DOHH2 (cell line): ENCODE data around the gene TBXA2R.

Experiments
- H3F3A ChIP-seq: fragments of 200-600 bp; sonication (generic), shearing (Covaris generic); 2 replicates; pipeline ENCODE4 v1.6.0; 2016; ENCODE audit warnings: antibody characterized with exemption, mild to moderate bottlenecking; ENCODE audit not compliant: control insufficient read depth, insufficient read depth
- H3K27ac ChIP-seq: fragments of 200-600 bp; sonication (generic); 2 replicates; pipeline ENCODE4 v1.5.1; 2014; ENCODE audit warnings: low read depth, mild to moderate bottlenecking, low read length, moderate library complexity
- H3K27me3 ChIP-seq: fragments of 200-600 bp; sonication (generic); 2 replicates; pipeline ENCODE4 v1.6.1; 2014; ENCODE audit warnings: mild to moderate bottlenecking, low read length, mixed read lengths; ENCODE audit not compliant: control insufficient read depth
- H3K36me3 ChIP-seq: fragments of 200-600 bp; sonication (generic); 2 replicates; pipeline ENCODE4 v1.6.1; 2014; ENCODE audit warnings: mild to moderate bottlenecking, low read length, moderate library complexity, mixed read lengths; ENCODE audit not compliant: control insufficient read depth
- H3K4me1 ChIP-seq: fragments of 200-600 bp; sonication (generic); 2 replicates; pipeline ENCODE4 v1.6.1; 2014; ENCODE audit warnings: mild to moderate bottlenecking, low read length, mixed read lengths; ENCODE audit not compliant: control insufficient read depth
- H3K4me2 ChIP-seq: fragments of 200-600 bp; sonication (generic); 2 replicates; pipeline ENCODE4 v1.6.0; 2014; ENCODE audit warnings: mild to moderate bottlenecking, low read length, moderate library complexity
- H3K4me3 ChIP-seq: fragments of 200-600 bp; sonication (generic); 2 replicates; pipeline ENCODE4 v1.5.1; 2014; ENCODE audit warnings: mild to moderate bottlenecking, low read length, mixed read lengths
- H3K79me2 ChIP-seq: fragments of 200-600 bp; sonication (generic); 2 replicates; pipeline ENCODE4 v1.6.1; 2014; ENCODE audit warnings: mild to moderate bottlenecking, low read length, mixed read lengths; ENCODE audit not compliant: control insufficient read depth
- H3K9me2 ChIP-seq: fragments of 200-600 bp; sonication (generic); replicated peaks from 2 replicates; pipeline ENCODE4 v1.6.1; 2014; ENCODE audit warnings: mild to moderate bottlenecking, low read length, mixed read lengths; ENCODE audit not compliant: control insufficient read depth
- H3K9me3 ChIP-seq: fragments of 200-600 bp; sonication (generic); 2 replicates; pipeline ENCODE4 v1.6.1; 2014; ENCODE audit warnings: antibody characterized with exemption, low read length, mixed read lengths; ENCODE audit not compliant: control insufficient read depth, insufficient read depth
- H4K20me1 ChIP-seq: fragments of 200-600 bp; sonication (generic); 2 replicates; pipeline ENCODE4 v1.6.0; 2014; ENCODE audit warnings: low read depth, mild to moderate bottlenecking, antibody characterized with exemption, low read length, moderate library complexity; ENCODE audit not compliant: control insufficient read depth, insufficient read depth
- EZH2phosphoT487 ChIP-seq: fragments of 200-600 bp; sonication (generic); IDR thresholded peaks from 2 replicates; pipeline ENCODE4 v1.6.1; 2017; ENCODE audit warnings: borderline replicate concordance, mild to moderate bottlenecking, antibody characterized with exemption, low read length, moderate library complexity, mixed read lengths
- TF ChIP-seq, protein P1 (sequence below): fragments of 200-600 bp; sonication (generic); IDR thresholded peaks from one replicate; pipeline ENCODE4 v1.5.1; 2014; ENCODE audit warnings: antibody characterized with exemption, mild to moderate bottlenecking, low read depth, low read length; ENCODE audit not compliant: poor library complexity, severe bottlenecking

TBXA2R gene

GRCh38 chr19:3638208-3639193 is 31.8 kb upstream of the TBXA2R start:
- TF ChIP-seq, protein P1, sequence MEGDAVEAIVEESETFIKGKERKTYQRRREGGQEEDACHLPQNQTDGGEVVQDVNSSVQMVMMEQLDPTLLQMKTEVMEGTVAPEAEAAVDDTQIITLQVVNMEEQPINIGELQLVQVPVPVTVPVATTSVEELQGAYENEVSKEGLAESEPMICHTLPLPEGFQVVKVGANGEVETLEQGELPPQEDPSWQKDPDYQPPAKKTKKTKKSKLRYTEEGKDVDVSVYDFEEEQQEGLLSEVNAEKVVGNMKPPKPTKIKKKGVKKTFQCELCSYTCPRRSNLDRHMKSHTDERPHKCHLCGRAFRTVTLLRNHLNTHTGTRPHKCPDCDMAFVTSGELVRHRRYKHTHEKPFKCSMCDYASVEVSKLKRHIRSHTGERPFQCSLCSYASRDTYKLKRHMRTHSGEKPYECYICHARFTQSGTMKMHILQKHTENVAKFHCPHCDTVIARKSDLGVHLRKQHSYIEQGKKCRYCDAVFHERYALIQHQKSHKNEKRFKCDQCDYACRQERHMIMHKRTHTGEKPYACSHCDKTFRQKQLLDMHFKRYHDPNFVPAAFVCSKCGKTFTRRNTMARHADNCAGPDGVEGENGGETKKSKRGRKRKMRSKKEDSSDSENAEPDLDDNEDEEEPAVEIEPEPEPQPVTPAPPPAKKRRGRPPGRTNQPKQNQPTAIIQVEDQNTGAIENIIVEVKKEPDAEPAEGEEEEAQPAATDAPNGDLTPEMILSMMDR: no peak
- TF ChIP-seq EZH2phosphoT487: no peak
- Histone ChIP-seq H3K4me1 (no peaks in the 10 kb centered on the region), H3F3A (no peaks in the 10 kb centered on the region), H3K4me3 (no peak overlapping the region), H3K4me2 (no peak overlapping the region), H3K9me2 (no peaks in the 10 kb centered on the region), H3K27ac (no peak overlapping the region), H3K36me3 (no peaks in the 10 kb centered on the region), H3K9me3 (no peaks in the 10 kb centered on the region), H3K27me3 (no peaks in the 10 kb centered on the region), H3K79me2 (no peaks in the 10 kb centered on the region), H4K20me1 (no peaks in the 10 kb centered on the region)

DNA sequence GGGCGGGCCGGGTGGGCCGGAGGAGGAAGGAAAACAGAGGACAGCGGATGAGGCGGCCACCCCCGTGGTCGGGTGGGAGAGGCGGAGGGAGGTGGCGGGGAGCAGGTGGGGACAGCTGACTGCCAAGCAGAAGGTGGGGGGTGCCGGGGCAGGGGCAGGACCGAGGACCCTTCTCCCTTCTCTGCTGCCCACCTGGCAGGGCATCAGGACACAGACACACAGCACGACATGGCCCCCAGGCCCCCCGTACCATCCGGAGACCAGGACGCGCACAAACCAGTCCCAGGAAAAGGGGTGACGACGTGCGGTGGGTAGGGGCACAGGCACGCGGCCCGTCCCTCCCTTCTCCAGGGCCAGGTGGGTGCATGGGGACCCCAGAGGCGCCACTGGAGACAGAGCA is 30.9 kb upstream of the TBXA2R start:
- Histone ChIP-seq H3K4me1 (no peaks in the 10 kb centered on the region), H3K27ac (no peak overlapping the region), H3K79me2 (no peaks in the 10 kb centered on the region), H3K9me2 (no peaks in the 10 kb centered on the region), H4K20me1 (no peaks in the 10 kb centered on the region), H3K9me3 (no peaks in the 10 kb centered on the region), H3K36me3 (no peaks in the 10 kb centered on the region), H3K4me2 (no peak overlapping the region), H3F3A (no peaks in the 10 kb centered on the region), H3K4me3 (no peak overlapping the region), H3K27me3 (no peaks in the 10 kb centered on the region)
- no peak for TF ChIP-seq EZH2phosphoT487
- TF ChIP-seq, protein P1: no peak

DNA sequence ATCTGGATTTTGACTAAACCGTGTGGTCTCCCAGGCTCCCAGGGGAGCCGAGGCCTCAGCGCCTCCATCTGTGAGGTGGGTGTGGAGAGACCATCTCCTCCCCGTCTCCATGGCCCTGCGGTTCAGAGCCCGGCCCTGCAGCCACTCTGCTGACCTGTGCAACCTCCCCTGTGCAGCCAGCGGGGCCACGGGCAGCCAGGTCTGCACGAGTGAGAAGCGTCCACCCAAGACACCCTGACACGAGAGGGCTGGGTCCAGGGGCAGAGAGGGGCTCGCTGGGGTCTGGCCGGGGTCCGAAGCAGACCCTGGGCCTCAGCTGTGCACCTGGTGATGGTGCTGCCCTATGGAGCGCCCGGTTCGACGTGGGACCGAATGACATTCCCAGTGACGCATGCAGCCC is 30.3 kb upstream of the TBXA2R start:
- no peak overlapping the region for H3K27ac ChIP-seq
- no peaks in the 10 kb centered on the region for H3F3A ChIP-seq
- no peaks in the 10 kb centered on the region for H3K9me2 ChIP-seq
- no peak overlapping the region for H3K4me3 ChIP-seq
- TF ChIP-seq EZH2phosphoT487: no peak
- TF ChIP-seq, protein P1: no peak
- no peaks in the 10 kb centered on the region for H3K36me3 ChIP-seq
- no peak overlapping the region for H3K4me2 ChIP-seq
- no peaks in the 10 kb centered on the region for H3K79me2 ChIP-seq
- no peaks in the 10 kb centered on the region for H3K4me1 ChIP-seq
- H3K9me3 ChIP-seq: no peaks in the 10 kb centered on the region
- no peaks in the 10 kb centered on the region for H3K27me3 ChIP-seq
- H4K20me1 ChIP-seq: no peaks in the 10 kb centered on the region
